ENCODE measurements around the gene NNMT.

Gene NNMT

GRCh38 chr11:114295676-114296604 lies at the start of gene NNMT:
TSS of gene NNMT (plus strand) at chr11:114296399. CDS start at chr11:114296557, 158 bp downstream.
- H3K27ac ChIP-seq: peak within 1 kb of the TSS; percentile 81
- DNase-seq (ENCODE audit: low read depth, low spot score): no peak

- no peak overlapping the region for H3K27ac ChIP-seq
- DNase-seq (ENCODE audit: low read depth, low spot score): no peak
Observed at GRCh38 chr11:114247070-114247789, 49.0 kb upstream of the NNMT start.

- no peak overlapping the region for H3K27ac ChIP-seq
- DNase-seq (ENCODE audit: low read depth, low spot score): no peak
Observed at GRCh38 chr11:114250180-114250579, 46.0 kb upstream of the NNMT start.

- no peak for DNase-seq (ENCODE audit: low read depth, low spot score)
- no peak overlapping the region for H3K27ac ChIP-seq
Observed at GRCh38 chr11:114250993-114251814, 45.0 kb upstream of the NNMT start.

- DNase-seq (ENCODE audit: low read depth, low spot score): no peak
- H3K27ac ChIP-seq: no peak overlapping the region
Observed at GRCh38 chr11:114251815-114252337, 44.3 kb upstream of the NNMT start.

GRCh38 chr11:114252767-114253166 lies 43.4 kb upstream of the NNMT start:
- no peak overlapping the region for H3K27ac ChIP-seq
- DNase-seq (ENCODE audit: low read depth, low spot score): no peak

- no peak for DNase-seq (ENCODE audit: low read depth, low spot score)
Observed at GRCh38 chr11:114253771-114254170, 42.4 kb upstream of the NNMT start.

GRCh38 chr11:114254571-114255146 lies 41.5 kb upstream of the NNMT start:
- no peak for DNase-seq (ENCODE audit: low read depth, low spot score)
- no peak overlapping the region for H3K27ac ChIP-seq

More at GRCh38 chr11:114253771-114254170, 42.4 kb upstream of the NNMT start:
- no peak overlapping the region for H3K27ac ChIP-seq

GRCh38 chr11:114255289-114255688 lies 40.9 kb upstream of the NNMT start:
- DNase-seq (ENCODE audit: low read depth, low spot score): no peak
- no peak overlapping the region for H3K27ac ChIP-seq

GRCh38 chr11:114256176-114256966 lies 39.8 kb upstream of the NNMT start:
- DNase-seq (ENCODE audit: low read depth, low spot score): no peak
- H3K27ac ChIP-seq: no peak overlapping the region

- no peak for DNase-seq (ENCODE audit: low read depth, low spot score)
Observed at GRCh38 chr11:114256967-114257286, 39.3 kb upstream of the NNMT start.

GRCh38 chr11:114257621-114258558 lies 38.3 kb upstream of the NNMT start:
- no peak for DNase-seq (ENCODE audit: low read depth, low spot score)
- H3K27ac ChIP-seq: no peak overlapping the region

More at GRCh38 chr11:114256967-114257286, 39.3 kb upstream of the NNMT start:
- H3K27ac ChIP-seq: no peak overlapping the region

GRCh38 chr11:114258696-114259095 lies 37.5 kb upstream of the NNMT start:
- no peak for DNase-seq (ENCODE audit: low read depth, low spot score)
- H3K27ac ChIP-seq: no peak overlapping the region

GRCh38 chr11:114259124-114259526 lies 37.1 kb upstream of the NNMT start:
- DNase-seq (ENCODE audit: low read depth, low spot score): no peak
- no peak overlapping the region for H3K27ac ChIP-seq

GRCh38 chr11:114259551-114259983 lies 36.6 kb upstream of the NNMT start:
- H3K27ac ChIP-seq: no peak overlapping the region
- no peak for DNase-seq (ENCODE audit: low read depth, low spot score)

GRCh38 chr11:114260077-114260476 lies 36.1 kb upstream of the NNMT start:
- DNase-seq (ENCODE audit: low read depth, low spot score): no peak
- H3K27ac ChIP-seq: no peak overlapping the region

- no peak for DNase-seq (ENCODE audit: low read depth, low spot score)
- H3K27ac ChIP-seq: no peak overlapping the region
Observed at GRCh38 chr11:114260483-114260882, 35.7 kb upstream of the NNMT start.

GRCh38 chr11:114261791-114262190 lies 34.4 kb upstream of the NNMT start:
- no peak overlapping the region for H3K27ac ChIP-seq
- DNase-seq (ENCODE audit: low read depth, low spot score): no peak

Data from epithelial cell of prostate (primary cell).